HUES64 (cell line): ENCODE data around the gene BCAS3.

Experiments used
- H3K27ac ChIP-seq: 2 replicates; pipeline ENCODE4 v1.7.0; 2013; ENCODE audit warnings: low read depth, low read length, inconsistent platforms
- H3K27me3 ChIP-seq: 2 replicates; pipeline ENCODE4 v1.6.1; 2013; ENCODE audit warnings: mild to moderate bottlenecking, low read length; ENCODE audit not compliant: insufficient read depth
- H3K36me3 ChIP-seq: 2 replicates; pipeline ENCODE4 v1.6.1; 2013; ENCODE audit warnings: mild to moderate bottlenecking, low read length; ENCODE audit not compliant: insufficient read depth
- H3K4me1 ChIP-seq: 2 replicates; pipeline ENCODE4 v1.6.1; 2013; ENCODE audit warnings: mild to moderate bottlenecking, low read length, moderate library complexity; ENCODE audit not compliant: insufficient read depth
- H3K4me3 ChIP-seq: 2 replicates; pipeline ENCODE4 v1.5.1; 2013; ENCODE audit warnings: mild to moderate bottlenecking, low read length, moderate library complexity
- H3K9ac ChIP-seq: 2 replicates; pipeline ENCODE4 v1.6.1; 2013; ENCODE audit warnings: mild to moderate bottlenecking, low read depth, low read length
- H3K9me3 ChIP-seq: 2 replicates; pipeline ENCODE4 v1.6.1; 2013; ENCODE audit warnings: low read depth, low read length; ENCODE audit not compliant: insufficient read depth
- WGBS: fragments of 150-250, 120-280 bp; methylation state at CpG from one replicate; pipeline ENCODE4 v1.1.7; 2013; ENCODE audit warnings: missing lambda C conversion rate; 5-methylcytosine and 5-hydroxymethylcytosine counted together

BCAS3 gene

GRCh38 chr17:61097781-61098180 is 420.1 kb downstream of the BCAS3 start:
- 69% methylated on average over 1 of the region's 1 CpG for WGBS

GRCh38 chr17:61106354-61106753 is 428.7 kb downstream of the BCAS3 start:
- no peaks in the 10 kb centered on the region for H3K4me1 ChIP-seq
- no peaks in the 10 kb centered on the region for H3K27me3 ChIP-seq
- no peaks in the 10 kb centered on the region for H3K36me3 ChIP-seq
- no peak overlapping the region for H3K4me3 ChIP-seq
- H3K27ac ChIP-seq, result no peak overlapping the region
- 90% methylated on average over 4 of the region's 4 CpGs for WGBS
- no peak overlapping the region for H3K9ac ChIP-seq
- H3K9me3 ChIP-seq, result no peaks in the 10 kb centered on the region

More at GRCh38 chr17:61097781-61098180, 420.1 kb downstream of the BCAS3 start:
- no peaks in the 10 kb centered on the region for H3K9me3 ChIP-seq
- no peaks in the 10 kb centered on the region for H3K4me1 ChIP-seq
- H3K36me3 ChIP-seq, result no peaks in the 10 kb centered on the region
- H3K27me3 ChIP-seq, result no peaks in the 10 kb centered on the region
- no peak overlapping the region for H3K9ac ChIP-seq
- no peak overlapping the region for H3K27ac ChIP-seq
- H3K4me3 ChIP-seq, result no peak overlapping the region

DNA sequence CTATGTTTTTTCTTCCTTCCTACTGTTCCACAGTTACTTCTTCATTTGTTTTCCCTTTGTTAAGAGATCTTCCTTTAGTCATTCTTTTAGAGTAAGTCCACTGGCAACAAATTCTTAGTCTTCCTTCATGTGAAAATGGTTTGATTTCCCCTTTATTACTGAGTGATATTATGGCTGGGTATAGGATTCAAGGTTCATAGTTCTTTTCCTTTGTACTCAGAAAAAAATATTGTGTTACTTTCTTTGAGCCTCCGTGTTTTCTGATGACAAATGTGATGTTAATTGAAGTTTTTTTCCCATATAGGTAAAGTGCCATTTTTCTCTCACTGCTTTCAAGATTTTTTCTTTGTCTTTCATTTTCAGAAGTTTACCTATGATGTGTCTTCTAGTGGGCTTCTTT is 438.9 kb downstream of the BCAS3 start:
- Histone ChIP-seq H3K27me3 (no peaks in the 10 kb centered on the region), H3K9ac (no peak overlapping the region), H3K36me3 (no peaks in the 10 kb centered on the region), H3K4me1 (no peaks in the 10 kb centered on the region), H3K9me3 (peaks cover 7% of the 10 kb centered on the region; the same call in 1 of the 2 replicates), H3K27ac (no peak overlapping the region), H3K4me3 (no peak overlapping the region)
- WGBS, result 100% methylated on average over 1 of the region's 1 CpG

- H3K27ac ChIP-seq, result no peak overlapping the region
- 93% methylated on average over 3 of the region's 4 CpGs for WGBS
Observed at GRCh38 chr17:61117983-61118382, 440.3 kb downstream of the BCAS3 start.

GRCh38 chr17:61118871-61119270 is 441.2 kb downstream of the BCAS3 start:
- no peaks in the 10 kb centered on the region for H3K4me1 ChIP-seq
- H3K9ac ChIP-seq, result no peak overlapping the region
- H3K4me3 ChIP-seq, result no peak overlapping the region
- peaks cover 7% of the 10 kb centered on the region; the same call in 1 of the 2 replicates for H3K9me3 ChIP-seq
- no peak overlapping the region for H3K27ac ChIP-seq
- no peaks in the 10 kb centered on the region for H3K36me3 ChIP-seq
- H3K27me3 ChIP-seq, result no peaks in the 10 kb centered on the region
- 82% methylated on average over 1 of the region's 2 CpGs for WGBS

More at GRCh38 chr17:61117983-61118382, 440.3 kb downstream of the BCAS3 start:
- no peaks in the 10 kb centered on the region for H3K27me3 ChIP-seq
- peaks cover 7% of the 10 kb centered on the region; the same call in 1 of the 2 replicates for H3K9me3 ChIP-seq
- no peak overlapping the region for H3K4me3 ChIP-seq
- H3K9ac ChIP-seq, result no peak overlapping the region
- no peaks in the 10 kb centered on the region for H3K4me1 ChIP-seq
- H3K36me3 ChIP-seq, result no peaks in the 10 kb centered on the region

- WGBS, result 54% methylated on average over 2 of the region's 2 CpGs
- Histone ChIP-seq H3K27ac (no peak overlapping the region), H3K36me3 (no peaks in the 10 kb centered on the region), H3K4me3 (no peak overlapping the region), H3K4me1 (no peaks in the 10 kb centered on the region), H3K9ac (no peak overlapping the region), H3K27me3 (no peaks in the 10 kb centered on the region), H3K9me3 (no peaks in the 10 kb centered on the region)
Observed at GRCh38 chr17:61122326-61122913, 444.8 kb downstream of the BCAS3 start.

- H3K9ac ChIP-seq, result no peak overlapping the region
- H3K36me3 ChIP-seq, result no peaks in the 10 kb centered on the region
- H3K4me3 ChIP-seq, result no peak overlapping the region
- H3K27me3 ChIP-seq, result no peaks in the 10 kb centered on the region
- H3K4me1 ChIP-seq, result no peaks in the 10 kb centered on the region
- H3K9me3 ChIP-seq, result no peaks in the 10 kb centered on the region
- H3K27ac ChIP-seq, result no peak overlapping the region
- 85% methylated on average over 1 of the region's 1 CpG for WGBS
Observed at GRCh38 chr17:61124562-61124961, 446.9 kb downstream of the BCAS3 start.

- Histone ChIP-seq H3K4me3 (no peak overlapping the region), H3K36me3 (no peaks in the 10 kb centered on the region), H3K27ac (no peak overlapping the region), H3K9ac (no peak overlapping the region), H3K4me1 (no peaks in the 10 kb centered on the region), H3K9me3 (no peaks in the 10 kb centered on the region), H3K27me3 (no peaks in the 10 kb centered on the region)
- WGBS, result 96% methylated on average over 9 of the region's 11 CpGs
Observed at GRCh38 chr17:61126473-61127249, 449.0 kb downstream of the BCAS3 start.

- Histone ChIP-seq H3K4me1 (no peaks in the 10 kb centered on the region), H3K9me3 (no peaks in the 10 kb centered on the region), H3K27me3 (no peaks in the 10 kb centered on the region), H3K9ac (no peak overlapping the region), H3K27ac (no peak overlapping the region), H3K4me3 (no peak overlapping the region), H3K36me3 (no peaks in the 10 kb centered on the region)
- 91% methylated on average over 2 of the region's 2 CpGs for WGBS
Observed at GRCh38 chr17:61127960-61128359, 450.3 kb downstream of the BCAS3 start.

DNA sequence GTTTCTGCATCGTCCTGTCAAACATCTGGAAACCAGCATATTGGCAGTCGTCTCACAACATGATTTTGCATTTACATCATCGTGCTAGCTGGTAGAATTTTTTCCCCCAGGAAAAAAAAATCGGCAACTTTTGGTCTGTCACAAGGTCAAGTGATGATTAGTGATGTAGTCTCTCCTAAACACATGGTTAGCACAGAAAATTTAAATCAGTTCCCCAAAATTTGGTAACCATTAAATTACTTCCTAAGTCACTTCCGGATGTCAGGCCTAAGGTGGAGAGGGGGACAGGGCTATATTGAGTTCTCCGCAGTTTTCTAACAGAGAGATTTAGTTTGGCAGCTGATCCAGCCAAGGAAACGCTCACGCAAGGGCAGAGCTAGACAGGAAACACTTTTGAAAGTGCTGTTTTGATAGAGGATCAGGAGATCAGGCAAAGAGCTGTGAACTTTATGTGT is 451.0 kb downstream of the BCAS3 start:
- Histone ChIP-seq H3K36me3 (no peaks in the 10 kb centered on the region), H3K4me3 (no peak overlapping the region), H3K27ac (no peak overlapping the region; the same call in 1 of the 2 replicates), H3K27me3 (no peaks in the 10 kb centered on the region), H3K4me1 (no peaks in the 10 kb centered on the region), H3K9me3 (no peaks in the 10 kb centered on the region), H3K9ac (no peak overlapping the region)
- 93% methylated on average over 8 of the region's 8 CpGs for WGBS
